AG09309 (cell line): ENCODE results near the gene LRP1.
A peak's percentile ranks its signal among the peaks of the same experiment; 100 is the strongest.

Source experiments
- DNase-seq: peaks from one replicate; pipeline ENCODE4 v3.0.0-alpha.2; 2010; ENCODE audit warnings: low read depth
- H3K4me3 ChIP-seq: 2 replicates; pipeline ENCODE4 v1.5.1; 2011; ENCODE audit warnings: mild to moderate bottlenecking, low read depth, low read length, moderate library complexity; ENCODE audit not compliant: control insufficient read depth
- CTCF ChIP-seq: IDR thresholded peaks from 2 replicates; pipeline ENCODE4 v1.5.1; 2011; ENCODE audit warnings: mild to moderate bottlenecking, low read depth, low read length, inconsistent platforms; ENCODE audit not compliant: insufficient read depth, control insufficient read depth; ENCODE audit errors: missing control alignments

The LRP1 gene

GRCh38 chr12:57212701-57213057 is 84.4 kb downstream of the LRP1 start:
- TF ChIP-seq CTCF = no peak
- no peak overlapping the region for H3K4me3 ChIP-seq
- no peak for DNase-seq

- DNase-seq = peak; percentile 64
- peak; percentile 94 for TF ChIP-seq CTCF
- no peak overlapping the region for H3K4me3 ChIP-seq
Measured at GRCh38 chr12:57213058-57213715, 84.9 kb downstream of the LRP1 start.

- DNase-seq = no peak
- no peak for TF ChIP-seq CTCF
- H3K4me3 ChIP-seq = no peak overlapping the region
Measured at GRCh38 chr12:57213763-57214397, 85.6 kb downstream of the LRP1 start.

GRCh38 chr12:57214398-57214781 is 86.1 kb downstream of the LRP1 start:
- no peak overlapping the region for H3K4me3 ChIP-seq
- TF ChIP-seq CTCF = peak; percentile 75
- DNase-seq = no peak

- no peak overlapping the region for H3K4me3 ChIP-seq
- DNase-seq = no peak
- TF ChIP-seq CTCF = no peak
Measured at GRCh38 chr12:57215065-57215464, 86.8 kb downstream of the LRP1 start.

GRCh38 chr12:57215668-57216013 is 87.4 kb downstream of the LRP1 start:
- peak overlapping the region; percentile 23 for H3K4me3 ChIP-seq
- no peak for TF ChIP-seq CTCF
- no peak for DNase-seq
